NCI-H2107 treated with DMSO at 0.1 percent for 48 hours (cell line): ENCODE results near the gene PCNX3.
A peak's percentile ranks its signal among the peaks of the same experiment; 100 is the strongest.

ENCODE experiments used
- DNase-seq: peaks from one replicate; lab custom pipeline; 2025; ENCODE audit not compliant: unreplicated experiment; lab: John Stamatoyannopoulos, UW

Gene PCNX3

DNA sequence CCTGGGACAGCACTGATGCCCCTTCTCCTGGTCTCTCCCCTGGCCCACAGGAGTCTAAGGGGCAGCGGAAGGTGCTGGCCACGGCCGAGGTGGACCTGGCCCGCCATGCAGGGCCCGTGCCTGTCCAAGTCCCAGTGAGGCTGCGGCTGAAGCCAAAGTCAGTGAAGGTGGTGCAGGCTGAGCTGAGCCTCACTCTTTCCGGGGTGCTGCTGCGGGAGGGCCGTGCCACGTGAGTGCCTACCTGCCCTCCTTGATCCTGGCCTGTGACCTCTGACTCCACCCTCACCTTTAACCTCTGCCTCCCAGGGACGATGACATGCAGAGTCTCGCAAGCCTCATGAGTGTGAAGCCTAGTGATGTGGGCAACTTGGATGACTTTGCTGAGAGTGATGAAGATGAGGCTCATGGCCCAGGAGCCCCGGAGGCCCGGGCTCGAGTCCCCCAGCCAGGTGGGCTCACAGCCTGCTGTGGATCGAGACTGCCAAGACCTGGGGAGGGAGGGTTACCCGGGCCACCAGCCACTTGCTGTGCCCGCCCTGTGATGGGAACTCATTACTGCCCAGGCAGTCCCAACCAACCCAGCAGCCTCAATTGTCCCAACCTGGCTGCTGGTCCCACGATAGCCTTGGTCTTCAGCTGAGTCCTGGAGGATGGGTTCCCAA lies 35.4 kb upstream of the PCNX3 start:
- DNase-seq = no peak

- no peak for DNase-seq
Observed at GRCh38 chr11:65580756-65581155, 34.8 kb upstream of the PCNX3 start.

DNA sequence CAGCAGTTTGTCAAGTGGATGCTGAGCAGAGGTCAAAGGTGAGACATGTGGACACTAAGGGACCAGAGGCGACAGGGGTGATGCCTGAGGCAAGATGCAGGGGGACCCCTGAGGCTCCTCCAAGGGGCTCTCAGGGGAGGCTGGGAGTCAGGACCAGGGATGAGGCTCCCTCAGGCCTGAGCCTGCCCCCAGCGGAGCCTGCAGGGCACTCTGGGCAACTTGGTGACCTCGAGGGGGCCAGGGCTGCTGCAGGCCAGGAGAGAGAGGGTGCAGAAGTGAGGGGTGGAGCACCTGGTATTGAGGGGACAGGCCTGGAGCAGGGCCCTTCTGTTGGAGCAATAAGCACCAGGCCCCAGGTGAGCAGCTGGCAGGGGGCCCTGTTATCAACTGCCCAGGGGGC lies 33.6 kb upstream of the PCNX3 start:
- DNase-seq = no peak

- no peak for DNase-seq
Observed at GRCh38 chr11:65583589-65583988, 32.0 kb upstream of the PCNX3 start.

DNA sequence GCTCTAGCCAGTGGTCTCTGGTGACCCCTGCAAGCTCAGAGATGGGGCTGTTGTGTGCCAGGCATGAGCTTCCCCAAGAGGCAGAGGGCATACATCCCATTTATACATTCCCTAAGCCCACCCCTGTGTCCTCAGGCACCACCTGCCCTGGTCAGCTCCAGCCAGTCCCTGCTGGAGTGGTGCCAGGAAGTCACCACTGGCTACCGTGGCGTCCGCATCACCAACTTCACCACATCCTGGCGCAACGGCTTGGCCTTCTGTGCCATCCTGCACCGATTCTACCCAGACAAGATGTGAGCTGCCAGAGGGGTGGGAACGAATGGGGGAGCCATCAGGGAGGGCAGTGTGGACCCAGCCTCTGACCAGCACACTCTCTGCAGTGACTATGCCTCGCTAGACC lies 31.5 kb upstream of the PCNX3 start:
- DNase-seq = no peak

GRCh38 chr11:65584723-65585171 lies 30.8 kb upstream of the PCNX3 start:
- DNase-seq = no peak

DNA sequence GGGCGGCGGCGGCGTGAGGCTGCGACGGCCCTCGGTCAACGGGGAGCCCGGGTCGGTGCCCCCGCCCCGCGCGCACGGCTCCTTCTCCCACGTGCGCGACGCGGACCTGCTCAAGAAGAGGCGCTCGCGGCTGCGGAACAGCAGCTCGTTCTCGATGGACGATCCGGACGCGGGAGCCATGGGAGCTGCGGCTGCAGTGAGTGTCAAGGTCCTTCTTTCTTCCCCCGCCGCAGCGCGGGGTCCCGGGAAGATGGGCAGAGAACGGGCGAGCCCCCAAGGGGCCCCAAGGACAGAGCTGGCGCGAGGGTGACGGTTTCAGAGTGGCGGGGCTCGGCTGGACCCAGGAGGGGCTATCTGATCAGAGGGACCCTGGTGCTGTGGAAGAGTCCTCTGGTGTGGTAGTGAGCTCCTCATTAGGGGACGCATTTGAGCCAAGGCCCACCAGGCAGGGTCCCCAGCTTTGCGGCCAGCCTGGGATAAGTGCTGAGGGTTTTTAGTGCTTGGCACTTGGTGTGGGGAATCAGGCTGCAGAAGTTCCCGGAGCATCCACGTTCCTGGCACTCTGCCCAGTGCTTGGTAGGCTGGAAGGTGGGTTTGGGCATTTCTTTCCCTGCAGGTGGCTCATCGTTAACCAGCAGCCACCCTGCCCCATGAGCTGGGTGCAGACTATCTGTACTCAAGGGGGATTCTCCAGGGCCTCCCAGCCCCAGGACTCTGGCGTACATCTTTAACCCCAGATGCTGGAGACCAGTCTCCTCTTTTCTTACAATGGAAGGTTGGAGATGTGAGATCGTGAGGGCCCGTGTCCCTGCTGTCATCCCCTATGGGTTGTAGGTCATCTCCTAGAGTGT lies 30.0 kb upstream of the PCNX3 start:
- DNase-seq = no peak

DNA sequence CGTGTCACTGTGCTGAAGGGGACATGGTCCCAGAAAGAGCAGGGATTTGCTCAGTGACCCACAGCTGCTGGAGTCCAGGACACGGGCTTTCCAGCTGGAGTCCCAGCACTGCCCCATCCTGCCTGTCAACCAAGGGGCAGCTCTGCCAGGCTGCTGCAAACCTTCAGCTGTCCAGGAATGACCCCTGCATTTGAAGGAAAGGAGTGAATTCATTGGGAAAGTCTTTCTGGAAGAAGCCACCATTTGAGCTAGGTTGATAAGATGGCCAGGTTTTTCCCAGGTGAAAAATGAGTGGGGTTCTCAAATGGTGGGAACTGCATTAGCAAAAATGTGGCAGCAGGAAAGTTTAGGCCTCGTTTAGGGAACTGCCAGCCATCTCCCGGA lies 29.3 kb upstream of the PCNX3 start:
- DNase-seq = no peak

- no peak for DNase-seq
Observed at GRCh38 chr11:65586676-65587075, 28.9 kb upstream of the PCNX3 start.

- DNase-seq = no peak
Observed at GRCh38 chr11:65588199-65589054, 27.1 kb upstream of the PCNX3 start.

DNA sequence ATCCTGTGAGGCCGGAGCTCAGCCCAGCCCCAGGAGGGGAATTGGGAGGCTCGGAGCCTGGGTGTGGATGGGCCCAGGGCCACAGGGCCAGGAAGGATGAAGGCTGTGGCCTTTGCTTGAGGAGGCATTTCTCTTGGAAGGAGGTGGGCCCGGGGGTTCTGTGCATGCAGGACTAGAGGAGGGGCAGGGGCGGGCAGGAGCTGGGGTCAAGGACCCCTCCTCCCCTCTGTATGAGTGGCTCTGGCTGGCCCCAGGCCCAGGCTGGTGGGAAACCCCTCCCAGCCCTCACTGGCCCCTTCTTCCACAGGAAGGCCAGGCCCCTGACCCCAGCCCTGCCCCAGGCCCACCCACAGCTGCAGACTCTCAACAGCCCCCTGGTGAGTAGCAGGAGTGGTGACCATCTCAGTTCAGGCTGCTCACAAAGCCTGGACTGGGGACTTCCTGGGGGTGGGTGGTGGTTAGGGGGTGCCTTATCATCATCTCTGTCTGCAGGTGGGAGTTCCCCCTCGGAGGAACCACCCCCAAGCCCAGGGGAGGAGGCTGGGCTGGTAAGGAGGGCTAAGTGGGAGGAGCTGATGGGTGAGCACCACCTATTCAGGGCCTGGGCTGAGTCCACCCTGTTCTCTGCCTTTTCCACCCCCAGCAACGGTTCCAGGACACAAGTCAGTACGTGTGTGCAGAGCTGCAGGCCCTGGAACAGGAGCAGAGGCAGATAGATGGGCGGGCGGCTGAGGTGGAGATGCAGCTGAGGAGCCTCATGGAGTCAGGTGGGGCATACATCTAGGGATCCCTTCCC lies 25.9 kb upstream of the PCNX3 start:
- no peak for DNase-seq

DNA sequence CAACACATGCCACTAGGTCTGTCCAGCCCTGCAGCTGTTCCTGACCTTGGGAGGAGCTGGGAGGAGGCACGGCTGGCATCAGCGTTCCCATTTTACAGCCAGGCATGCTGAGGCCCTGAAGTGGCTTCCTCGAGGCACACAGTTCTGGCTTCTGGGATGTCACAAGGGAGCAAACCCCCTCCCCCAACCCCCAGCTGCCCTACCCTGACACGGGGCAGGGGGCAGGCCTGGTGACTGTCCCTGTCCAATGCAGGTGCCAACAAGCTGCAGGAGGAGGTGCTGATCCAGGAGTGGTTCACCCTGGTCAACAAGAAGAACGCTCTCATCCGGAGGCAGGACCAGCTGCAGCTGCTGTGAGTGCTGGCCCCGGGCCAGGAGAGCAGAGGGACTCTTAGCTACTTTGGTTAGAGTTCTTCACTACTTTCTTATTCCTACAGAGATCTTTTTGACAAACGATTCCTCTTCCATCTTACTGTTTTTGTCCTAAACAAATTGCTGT lies 25.3 kb upstream of the PCNX3 start:
- DNase-seq = peak; percentile 20

- DNase-seq = no peak
Observed at GRCh38 chr11:65591939-65592857, 23.4 kb upstream of the PCNX3 start.

DNA sequence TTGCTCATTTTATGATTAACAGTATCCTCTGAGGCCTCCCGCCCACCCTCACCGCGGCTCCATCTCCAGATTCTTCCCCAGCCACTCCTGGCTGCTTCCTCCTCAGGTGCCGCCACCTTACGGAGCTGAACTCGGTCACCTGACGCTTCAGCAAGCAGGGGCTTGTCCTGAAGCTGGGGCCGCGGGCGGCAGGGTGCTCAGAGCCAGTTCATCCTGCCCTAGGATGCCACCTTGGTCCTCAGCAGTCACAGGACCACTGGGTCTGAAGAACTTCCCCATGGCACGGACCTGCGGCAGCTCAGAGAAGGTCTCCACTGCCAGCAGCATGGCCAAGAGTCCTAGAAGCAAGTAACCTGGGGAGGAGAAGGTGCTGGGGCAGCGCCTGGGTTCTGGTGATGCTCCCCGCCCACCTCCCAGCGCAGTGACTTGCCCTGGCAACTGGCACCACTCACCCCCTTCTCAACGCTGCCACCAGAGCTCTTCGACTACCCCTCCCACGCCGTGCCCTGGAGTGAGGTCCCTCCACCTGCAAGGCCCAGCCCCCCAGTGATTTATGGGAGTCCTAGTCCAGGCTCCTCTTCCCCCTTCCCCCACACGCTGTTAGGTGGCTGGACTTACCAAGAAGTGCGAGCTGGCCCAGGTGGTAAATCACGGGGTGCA lies 22.6 kb upstream of the PCNX3 start:
- DNase-seq = no peak

GRCh38 chr11:65593518-65594414 lies 21.8 kb upstream of the PCNX3 start:
- no peak for DNase-seq

- no peak for DNase-seq
Observed at GRCh38 chr11:65595131-65595530, 20.4 kb upstream of the PCNX3 start.

DNA sequence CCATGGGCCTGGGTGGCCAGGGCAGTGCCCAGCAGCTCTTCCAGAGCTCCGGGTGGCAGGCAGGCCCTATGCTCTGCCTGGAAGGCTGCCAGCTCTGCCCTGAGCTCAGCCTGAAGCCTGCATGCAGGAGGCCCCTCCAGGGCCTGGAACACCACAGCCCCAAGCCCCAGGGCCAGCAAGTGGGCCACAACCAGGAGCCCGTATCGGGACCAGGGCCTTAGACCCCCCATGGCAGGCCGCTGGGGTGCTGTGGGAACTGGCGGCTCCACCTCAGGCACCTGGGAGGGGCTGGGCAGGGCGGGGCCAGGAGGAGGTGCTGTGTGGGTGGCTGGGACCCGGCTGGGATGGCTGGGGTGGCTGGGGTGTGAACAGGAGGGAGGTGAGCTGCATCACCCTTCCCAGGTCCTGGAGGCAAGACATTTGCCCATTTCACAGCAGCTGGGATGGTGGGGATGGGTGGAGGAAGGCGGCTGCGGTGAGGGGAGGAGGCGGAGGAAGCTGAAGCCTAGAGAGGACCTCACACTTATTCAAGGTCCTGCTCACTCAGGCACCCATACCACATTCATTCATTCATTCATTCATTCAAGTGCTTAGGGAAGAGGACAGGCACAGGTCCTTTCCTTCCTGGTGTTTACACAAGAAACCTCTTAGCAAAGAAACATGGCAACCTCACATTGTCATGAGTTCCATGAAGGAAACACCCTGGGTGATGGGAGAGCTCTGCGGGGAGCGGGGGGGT lies 19.9 kb upstream of the PCNX3 start, which contains the start of gene KCNK7:
KCNK7 (minus strand) TSS at position 258 of the 739 bp plus-strand sequence; CDS start at position 230, 28 bp downstream.
- no peak for DNase-seq
